GM18505 (cell line): ENCODE data around the gene MCTP1.

Source experiments
- ATAC-seq: cut with Tn5 transposase; IDR thresholded peaks from one replicate; pipeline ENCODE4 v1.9.1; 2021; ENCODE audit not compliant: unreplicated experiment
- POLR2A ChIP-seq: IDR thresholded peaks from 4 replicates; pipeline ENCODE4 v1.6.1; 2011; ENCODE audit warnings: borderline replicate concordance; ENCODE audit not compliant: insufficient read depth, insufficient read length; ENCODE audit errors: extremely low read depth

The MCTP1 gene

DNA sequence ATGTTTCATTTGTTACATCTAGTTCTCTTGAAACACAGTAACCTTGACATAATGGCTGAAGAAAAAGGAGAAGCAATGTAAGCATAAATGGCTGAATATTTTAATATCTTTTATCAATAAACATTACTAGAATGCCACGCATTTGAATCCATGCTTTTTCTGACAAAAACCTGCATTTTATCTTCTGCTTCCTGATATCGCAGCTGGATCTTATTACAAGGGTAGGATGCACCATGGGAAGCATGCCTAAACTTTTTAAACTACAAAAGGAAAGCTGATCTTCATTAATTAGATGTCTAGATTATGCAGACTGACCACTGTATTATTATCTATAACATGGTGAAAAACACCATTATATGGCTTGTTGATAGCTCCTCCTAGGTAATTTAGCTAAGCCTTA, 509.8 kb downstream of the MCTP1 start:
- no peak for ATAC-seq
- no peak for TF ChIP-seq POLR2A

DNA sequence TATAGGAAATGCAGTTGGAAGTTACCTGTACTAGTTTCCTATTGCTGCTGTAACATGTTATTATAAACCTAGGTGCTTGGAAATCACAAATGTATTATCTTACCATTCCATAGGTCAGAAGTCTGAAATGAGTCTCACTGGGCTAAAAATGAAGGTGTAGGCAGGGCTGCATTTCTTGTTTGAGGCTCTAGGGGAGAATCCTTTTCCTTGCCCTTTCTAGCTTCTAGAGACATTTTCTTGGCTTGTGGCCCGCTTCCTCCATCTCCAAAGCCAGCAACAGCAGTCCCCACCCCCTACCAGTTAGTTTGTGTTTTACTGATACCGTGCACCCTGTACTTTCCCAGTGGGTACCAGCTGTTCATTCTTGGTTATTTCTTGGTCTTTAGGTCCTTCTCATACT, 513.2 kb downstream of the MCTP1 start:
- no peak for TF ChIP-seq POLR2A
- ATAC-seq = no peak

DNA sequence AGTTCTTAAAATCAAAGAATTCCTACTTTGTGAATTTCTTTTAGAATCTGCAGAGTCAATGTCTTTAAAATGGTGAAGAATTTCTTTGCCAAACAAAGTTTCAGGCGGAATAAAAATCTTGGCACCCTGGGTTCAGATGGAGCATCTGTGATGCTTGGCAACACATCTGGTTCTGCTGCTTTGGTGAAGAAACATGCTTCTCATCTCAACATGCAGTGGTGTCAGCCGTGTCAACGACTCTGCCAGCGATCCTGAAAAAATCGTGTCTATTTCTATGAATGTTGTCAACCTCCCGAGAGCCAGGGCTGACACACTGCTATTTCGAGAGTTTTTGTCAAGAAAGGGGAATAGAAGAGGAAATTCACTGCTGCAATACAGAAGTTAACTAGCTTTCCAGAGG, 514.9 kb downstream of the MCTP1 start:
- no peak for ATAC-seq
- TF ChIP-seq POLR2A = no peak

DNA sequence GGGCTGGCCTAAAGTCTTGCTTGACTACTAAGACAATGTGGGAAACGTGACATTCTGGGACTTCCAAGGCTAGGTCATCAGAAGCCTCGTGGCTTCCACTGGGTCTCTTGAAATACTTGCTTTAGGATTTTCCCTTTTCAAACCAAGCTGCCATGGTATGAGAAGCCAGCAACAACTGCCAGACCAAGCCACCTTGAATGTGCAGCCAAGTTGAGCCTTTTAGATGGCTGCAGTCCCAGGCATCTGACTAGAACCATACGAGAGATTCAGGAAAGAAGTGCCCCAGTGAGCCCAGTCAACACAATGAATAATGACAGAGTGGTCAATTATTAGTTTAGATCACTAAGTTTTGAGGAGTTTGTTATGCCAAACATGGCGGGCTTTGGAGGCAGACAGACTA, 523.1 kb downstream of the MCTP1 start:
- no peak for TF ChIP-seq POLR2A
- no peak for ATAC-seq

DNA sequence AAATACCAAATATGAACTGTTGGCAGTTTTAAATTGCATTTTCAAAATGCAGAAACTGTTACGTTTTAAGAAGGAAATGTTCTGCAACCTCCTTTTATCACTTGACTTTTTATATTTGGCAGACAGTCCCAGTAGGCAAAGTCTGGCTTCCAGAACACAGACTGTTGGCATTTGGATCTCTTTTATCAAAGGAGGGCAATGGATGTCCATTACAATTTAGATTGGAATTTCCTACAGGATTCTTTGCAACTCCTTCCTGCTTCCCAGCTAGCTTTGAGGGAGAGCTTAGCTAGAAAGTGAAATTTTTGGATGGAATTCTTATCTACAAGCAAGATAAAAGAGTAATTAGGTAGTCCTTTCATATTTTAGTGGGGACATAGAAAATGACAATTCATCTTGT, 523.8 kb downstream of the MCTP1 start:
- TF ChIP-seq POLR2A = no peak
- no peak for ATAC-seq

DNA sequence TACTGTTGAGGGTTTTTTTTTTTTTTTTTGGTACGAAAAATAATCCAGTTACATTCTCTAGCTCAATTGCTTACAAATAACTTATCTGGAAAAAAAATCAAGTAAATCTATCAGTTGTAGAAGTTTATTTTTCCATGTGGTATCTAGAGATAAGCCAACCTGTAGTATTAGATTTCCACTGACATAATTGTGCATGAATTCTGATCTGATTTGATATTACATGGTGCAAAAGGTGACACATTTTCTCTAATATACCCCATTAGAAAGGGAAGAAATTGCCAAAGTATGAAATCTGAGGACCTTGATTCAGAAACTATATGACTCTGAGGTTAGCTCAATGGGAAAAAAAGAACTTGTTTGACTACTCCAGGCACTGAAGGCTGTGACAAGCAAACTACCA, 524.9 kb downstream of the MCTP1 start:
- TF ChIP-seq POLR2A = no peak
- no peak for ATAC-seq

DNA sequence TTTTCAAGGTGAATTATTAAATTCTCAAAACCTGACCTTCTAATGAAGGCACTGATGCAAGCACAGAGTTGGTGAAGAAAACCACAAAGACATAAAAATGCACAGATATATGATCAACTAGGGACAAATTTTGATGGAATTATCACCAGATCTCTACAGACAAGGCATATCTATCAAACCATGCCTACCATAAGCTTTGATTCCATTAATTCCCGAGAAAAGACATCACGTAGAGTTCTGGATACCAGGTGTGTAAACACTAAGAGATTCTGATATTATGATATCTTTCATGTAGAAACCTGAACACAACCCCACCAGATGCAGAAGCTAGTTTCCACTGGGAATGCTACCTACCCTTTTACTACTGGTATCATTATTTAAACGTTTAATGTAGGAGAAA, 525.9 kb downstream of the MCTP1 start:
- no peak for TF ChIP-seq POLR2A
- ATAC-seq = no peak

DNA sequence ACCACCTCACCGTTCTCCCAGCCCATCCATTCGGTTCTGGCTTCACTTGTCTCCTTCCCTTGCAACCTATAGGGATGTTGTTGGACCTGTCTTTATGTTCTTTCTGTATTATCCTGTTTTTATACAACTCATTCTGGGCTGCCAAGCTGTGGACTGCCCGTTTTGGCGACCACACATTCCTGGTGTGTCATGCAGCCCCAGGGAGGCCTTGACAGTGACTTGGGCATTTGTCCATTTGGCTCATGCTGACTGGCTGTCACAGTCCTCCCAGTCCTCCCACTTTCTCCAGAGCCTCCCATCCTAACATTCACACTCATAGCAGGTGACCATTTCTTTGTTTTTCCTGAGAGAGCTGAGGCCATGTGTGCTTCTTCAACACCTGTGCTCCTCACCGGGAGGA, 530.1 kb downstream of the MCTP1 start:
- no peak for ATAC-seq
- TF ChIP-seq POLR2A = no peak

DNA sequence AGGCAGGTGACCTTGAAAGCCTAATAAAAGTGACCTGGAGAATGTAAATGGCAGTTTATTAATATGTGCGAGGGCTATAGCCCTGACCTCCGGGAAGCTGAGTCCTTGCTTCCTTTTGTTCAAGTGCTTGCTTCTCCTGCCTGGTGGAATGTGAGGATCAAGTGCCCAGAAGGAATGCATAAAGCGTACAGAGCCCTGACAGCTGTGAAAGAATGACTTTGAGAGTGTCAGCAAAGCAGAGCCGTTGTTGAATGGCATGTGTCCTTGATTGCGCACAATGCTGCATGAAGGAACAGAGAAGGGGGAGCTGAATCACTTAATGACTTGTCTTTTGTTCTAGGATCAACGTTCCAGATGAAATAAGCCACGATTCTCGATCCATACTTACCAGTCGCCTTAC, 533.4 kb downstream of the MCTP1 start:
- ATAC-seq = no peak
- TF ChIP-seq POLR2A = no peak

DNA sequence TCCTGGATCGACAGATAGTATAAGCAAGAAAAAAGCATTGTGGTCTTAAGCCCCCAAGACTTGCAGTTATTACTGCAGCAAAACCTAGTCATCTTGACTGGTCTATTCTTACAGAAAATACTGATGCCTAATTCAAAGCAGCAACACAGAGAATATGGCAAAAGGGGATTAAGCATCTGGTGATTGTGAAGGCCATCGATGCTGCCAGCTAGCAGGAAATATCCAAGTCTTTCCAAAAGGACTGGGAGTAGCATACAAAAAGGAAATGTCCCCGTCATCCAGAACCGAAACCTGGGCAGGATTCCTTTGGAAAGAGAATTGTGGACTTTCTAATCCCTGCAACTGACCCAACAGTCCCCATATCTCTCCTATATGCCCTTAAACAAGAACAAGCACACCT, 534.2 kb downstream of the MCTP1 start:
- no peak for ATAC-seq
- no peak for TF ChIP-seq POLR2A

DNA sequence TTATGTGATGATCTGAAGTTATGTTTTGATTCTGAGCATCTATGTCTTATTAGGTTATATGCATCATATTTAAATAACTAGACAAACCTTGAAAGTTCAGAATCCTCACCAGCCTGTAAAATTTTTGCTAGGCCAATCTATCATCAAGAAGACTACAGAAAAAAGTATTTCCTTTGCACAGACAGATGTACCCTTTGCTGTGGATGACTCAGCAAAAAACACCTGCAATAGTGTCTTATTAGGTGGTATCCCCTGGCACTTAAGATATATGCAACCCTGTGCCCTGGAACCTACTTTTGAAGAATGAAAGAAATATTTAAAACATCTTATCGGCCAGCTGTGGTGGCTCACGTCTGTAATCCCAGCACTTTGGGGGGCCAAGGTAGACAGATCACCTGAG, 535.9 kb downstream of the MCTP1 start:
- no peak for TF ChIP-seq POLR2A
- ATAC-seq = no peak

DNA sequence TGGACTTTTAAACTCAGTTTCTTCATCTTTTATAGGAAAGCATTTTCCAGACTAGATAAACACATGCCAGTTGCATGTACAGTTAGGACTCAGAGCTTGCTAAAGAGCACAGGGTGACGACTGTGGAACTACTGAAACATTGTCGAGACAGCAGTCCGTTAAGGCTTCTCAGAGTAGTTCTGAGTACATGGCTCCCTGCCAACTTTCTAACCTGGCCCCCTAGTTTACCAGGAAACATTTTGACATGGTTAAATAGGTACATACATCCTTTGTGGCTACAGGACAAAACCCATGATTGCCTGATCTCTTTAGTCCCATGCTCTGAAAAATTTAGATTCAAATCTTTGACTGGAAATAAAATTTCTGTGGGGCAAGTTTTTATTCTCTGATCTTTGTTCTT, 536.7 kb downstream of the MCTP1 start:
- no peak for TF ChIP-seq POLR2A
- ATAC-seq = no peak

DNA sequence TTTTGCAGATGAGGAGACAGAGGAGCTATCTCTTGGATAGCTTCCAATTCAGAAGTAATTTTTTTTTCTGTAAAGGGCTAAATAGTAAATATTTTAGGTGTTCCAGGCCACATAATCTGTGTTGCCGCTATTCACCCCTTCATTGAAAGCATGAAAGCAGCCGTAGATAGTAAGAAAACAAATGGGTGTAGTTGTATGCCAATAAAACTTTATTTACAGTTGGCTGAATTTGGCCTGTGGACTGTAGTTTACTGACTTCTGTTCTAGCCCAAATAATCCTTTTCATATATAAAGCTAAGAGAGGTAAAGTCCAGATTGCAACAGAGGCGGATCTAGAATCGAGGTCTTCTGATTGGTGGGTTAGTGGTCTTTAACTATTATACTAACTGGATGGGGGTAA, 537.5 kb downstream of the MCTP1 start:
- no peak for ATAC-seq
- TF ChIP-seq POLR2A = no peak

DNA sequence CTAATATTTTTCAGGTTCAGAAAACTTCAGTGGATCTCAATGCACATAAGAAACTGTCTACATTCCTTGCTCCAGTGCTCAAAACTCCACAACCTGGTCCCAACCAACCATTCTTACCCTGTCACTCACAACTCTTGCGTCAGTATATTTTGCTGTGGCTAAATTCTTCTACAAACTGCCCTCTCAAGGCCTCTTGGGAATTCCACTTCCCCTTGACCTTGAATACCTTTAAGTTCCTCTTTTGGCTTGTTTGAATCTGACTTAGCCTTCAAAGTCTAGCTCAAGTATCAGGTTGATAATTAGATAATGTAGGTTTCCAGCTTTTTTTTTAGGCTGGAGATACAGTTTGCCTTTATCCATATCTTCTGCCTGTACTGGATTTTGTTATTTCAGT, 538.2 kb downstream of the MCTP1 start:
- ATAC-seq = peak; percentile 52
- TF ChIP-seq POLR2A = no peak
